ENCODE measurements around the gene NRXN3.

DNA sequence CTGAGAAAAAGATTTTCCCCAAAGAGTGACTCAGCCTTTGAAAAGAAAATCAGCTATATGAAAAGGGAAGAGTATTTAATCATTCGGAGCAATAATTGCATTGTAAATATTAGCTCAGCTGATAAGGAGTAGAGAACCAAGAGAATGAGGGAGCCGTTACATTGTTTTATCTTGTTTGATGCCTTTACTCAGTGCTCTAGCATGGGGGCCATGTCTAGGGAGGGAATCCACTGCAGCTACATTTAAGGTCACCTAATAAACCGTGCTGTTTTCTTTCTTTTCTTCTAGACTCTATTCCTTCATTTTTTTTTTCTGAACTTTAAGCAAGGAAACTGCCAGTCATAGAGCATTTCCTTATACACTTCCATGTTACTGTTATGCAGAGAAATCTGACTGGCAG is 1594.2 kb downstream of the NRXN3 start:
- TF ChIP-seq, protein P1, sequence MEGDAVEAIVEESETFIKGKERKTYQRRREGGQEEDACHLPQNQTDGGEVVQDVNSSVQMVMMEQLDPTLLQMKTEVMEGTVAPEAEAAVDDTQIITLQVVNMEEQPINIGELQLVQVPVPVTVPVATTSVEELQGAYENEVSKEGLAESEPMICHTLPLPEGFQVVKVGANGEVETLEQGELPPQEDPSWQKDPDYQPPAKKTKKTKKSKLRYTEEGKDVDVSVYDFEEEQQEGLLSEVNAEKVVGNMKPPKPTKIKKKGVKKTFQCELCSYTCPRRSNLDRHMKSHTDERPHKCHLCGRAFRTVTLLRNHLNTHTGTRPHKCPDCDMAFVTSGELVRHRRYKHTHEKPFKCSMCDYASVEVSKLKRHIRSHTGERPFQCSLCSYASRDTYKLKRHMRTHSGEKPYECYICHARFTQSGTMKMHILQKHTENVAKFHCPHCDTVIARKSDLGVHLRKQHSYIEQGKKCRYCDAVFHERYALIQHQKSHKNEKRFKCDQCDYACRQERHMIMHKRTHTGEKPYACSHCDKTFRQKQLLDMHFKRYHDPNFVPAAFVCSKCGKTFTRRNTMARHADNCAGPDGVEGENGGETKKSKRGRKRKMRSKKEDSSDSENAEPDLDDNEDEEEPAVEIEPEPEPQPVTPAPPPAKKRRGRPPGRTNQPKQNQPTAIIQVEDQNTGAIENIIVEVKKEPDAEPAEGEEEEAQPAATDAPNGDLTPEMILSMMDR (IDR thresholded peaks at IDR 0.05): no peak
- TF ChIP-seq POLR2A (IDR thresholded peaks at IDR 0.05): no peak

Measured in heart left ventricle (tissue), 13 donors.